Measurements from ENCODE around the gene SMCP. TPM values are rescaled to one million over a fixed set of nuclear protein-coding genes. Genes with fewer than 3 reads are reported as not detected.

SMCP gene
- total RNA-seq, 5 donors from 2014 or later (not counting 1 experiment from before 2014, with no cell fraction given), result not detected

DNA sequence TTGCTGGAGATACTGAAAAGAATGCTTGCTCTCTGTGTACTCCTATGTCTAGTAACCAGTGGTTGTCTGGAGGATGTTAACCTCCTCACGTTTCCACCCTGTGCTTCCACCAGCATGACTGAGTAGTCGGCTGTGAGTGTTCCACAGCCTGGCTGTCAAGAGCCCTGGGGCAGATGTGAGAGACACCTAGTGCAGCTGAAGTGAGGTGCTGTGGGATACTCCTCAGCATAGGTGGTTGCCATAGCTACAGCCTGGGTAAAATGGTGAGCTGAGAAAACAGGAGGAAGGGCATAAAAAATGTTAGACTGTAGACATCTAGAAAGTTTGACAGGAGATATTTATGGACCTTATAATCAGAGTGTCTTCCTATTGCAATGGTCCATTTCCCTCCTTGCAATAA lies 46.1 kb downstream of the SMCP start:
- H3K9me3 Mint-ChIP-seq, result no peaks in the 10 kb centered on the region
- ChIA-PET POLR2A (no interaction called here), CTCF (no interaction called here)
- no peak for ATAC-seq (replicated peaks in 1 of 4)
- DNase-seq, result no peak
- Histone ChIP-seq H3K9me3 (no peaks in the 10 kb centered on the region), H3K27ac (ENCODE audit: low read length) (no peak overlapping the region), H3K36me3 (ENCODE audit: control insufficient read depth in 2 of 2, extremely low read depth in 1 of 2, insufficient read depth in 1 of 2, low read length in 1 of 2) (no peaks in the 10 kb centered on the region), H3K4me3 (ENCODE audit: control insufficient read depth in 1 of 2, extremely low read depth in 1 of 2, low read length in 1 of 2) (no peak overlapping the region), H3K27me3 (replicated peaks in 1 of 2; ENCODE audit: control insufficient read depth in 2 of 2, extremely low read depth in 1 of 2, insufficient read depth in 2 of 2, low read length in 1 of 2) (no peaks in the 10 kb centered on the region), H3K4me1 (ENCODE audit: control insufficient read depth in 1 of 2, extremely low read depth in 1 of 2, insufficient read depth in 2 of 2, low read length in 2 of 2) (no peaks in the 10 kb centered on the region)
- no peaks in the 10 kb centered on the region for H3K4me1 Mint-ChIP-seq
- H3K4me3 Mint-ChIP-seq, result no peak overlapping the region
- H3K27ac Mint-ChIP-seq, result no peak overlapping the region
- WGBS (ENCODE audit: insufficient coverage), result 86% methylated on average over 1 of the region's 2 CpGs
- H3K36me3 Mint-ChIP-seq, result no peaks in the 10 kb centered on the region
- H3K27me3 Mint-ChIP-seq, result peaks cover 12 to 23% of the 10 kb centered on the region in 2 donors

DNA sequence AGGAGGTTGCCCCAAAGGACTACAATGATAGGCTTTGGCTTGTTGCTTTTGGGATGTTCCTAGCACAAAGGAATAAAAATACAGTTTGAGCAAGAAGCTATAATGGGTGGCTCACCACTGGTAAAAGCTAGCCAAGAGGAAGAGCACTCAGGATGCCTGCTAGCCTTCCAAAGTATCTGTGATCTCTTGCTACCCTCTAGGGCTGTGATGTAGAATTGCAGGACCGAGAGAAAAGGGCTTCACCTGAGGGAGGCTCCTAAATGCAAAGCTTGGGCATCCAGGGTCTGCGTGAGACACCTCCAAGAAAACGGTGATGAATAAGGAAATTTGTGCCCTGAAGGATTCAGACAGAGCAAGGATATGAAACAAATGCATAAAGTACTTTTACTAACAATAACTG lies 48.0 kb downstream of the SMCP start:
- peaks cover 16 to 23% of the 10 kb centered on the region in 2 donors for H3K27me3 Mint-ChIP-seq
- H3K4me1 ChIP-seq (ENCODE audit: control insufficient read depth in 1 of 2, extremely low read depth in 1 of 2, insufficient read depth in 2 of 2, low read length in 2 of 2), result no peaks in the 10 kb centered on the region
- no peak overlapping the region for H3K27ac ChIP-seq (ENCODE audit: low read length)
- H3K27ac Mint-ChIP-seq, result no peak overlapping the region
- no peak overlapping the region for H3K4me3 Mint-ChIP-seq
- no peaks in the 10 kb centered on the region for H3K36me3 ChIP-seq (ENCODE audit: control insufficient read depth in 2 of 2, extremely low read depth in 1 of 2, insufficient read depth in 1 of 2, low read length in 1 of 2)
- DNase-seq (no peak), ATAC-seq (replicated peaks in 1 of 4) (no peak)
- H3K9me3 ChIP-seq, result no peaks in the 10 kb centered on the region
- ChIA-PET POLR2A (interaction anchor here in 1 of 2 donors (0.6 kb wide), 1 partner anchor 12 kb away, joined by 21 read pairs; no protein-coding TSS in a partner anchor), CTCF (no interaction called here)
- no peaks in the 10 kb centered on the region for H3K27me3 ChIP-seq (replicated peaks in 1 of 2; ENCODE audit: control insufficient read depth in 2 of 2, extremely low read depth in 1 of 2, insufficient read depth in 2 of 2, low read length in 1 of 2)
- no peaks in the 10 kb centered on the region for H3K36me3 Mint-ChIP-seq
- no peak overlapping the region for H3K4me3 ChIP-seq (ENCODE audit: control insufficient read depth in 1 of 2, extremely low read depth in 1 of 2, low read length in 1 of 2)
- 67% methylated on average over 3 of the region's 3 CpGs for WGBS (ENCODE audit: insufficient coverage)
- H3K4me1 Mint-ChIP-seq, result no peaks in the 10 kb centered on the region
- H3K9me3 Mint-ChIP-seq, result no peaks in the 10 kb centered on the region

DNA sequence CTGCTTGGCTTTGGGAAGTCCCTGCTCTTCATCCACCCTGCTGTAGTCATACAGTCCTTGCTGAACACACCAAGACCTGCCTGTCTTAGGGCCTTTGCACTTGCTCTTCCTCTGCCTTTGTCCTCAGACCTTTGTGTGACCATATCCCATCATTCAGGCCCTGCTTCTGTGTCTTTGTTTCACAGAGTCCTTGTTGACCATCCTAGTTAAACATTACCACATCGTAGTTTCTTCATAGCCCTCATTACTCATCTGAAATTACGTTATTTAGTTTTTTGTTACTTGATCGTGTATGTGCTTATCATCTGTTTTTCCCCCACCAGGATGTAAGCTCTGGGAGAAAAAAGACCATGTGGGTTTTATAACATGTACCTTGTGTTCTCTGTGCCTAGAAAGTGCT lies 50.5 kb downstream of the SMCP start:
- Histone ChIP-seq H3K27ac (ENCODE audit: low read length) (no peak overlapping the region), H3K27me3 (replicated peaks in 1 of 2; ENCODE audit: control insufficient read depth in 2 of 2, extremely low read depth in 1 of 2, insufficient read depth in 2 of 2, low read length in 1 of 2) (peaks cover 0 to 2% of the 10 kb centered on the region in 2 experiments), H3K4me1 (ENCODE audit: control insufficient read depth in 1 of 2, extremely low read depth in 1 of 2, insufficient read depth in 2 of 2, low read length in 2 of 2) (no peaks in the 10 kb centered on the region), H3K9me3 (no peaks in the 10 kb centered on the region), H3K36me3 (ENCODE audit: control insufficient read depth in 2 of 2, extremely low read depth in 1 of 2, insufficient read depth in 1 of 2, low read length in 1 of 2) (no peaks in the 10 kb centered on the region), H3K4me3 (ENCODE audit: control insufficient read depth in 1 of 2, extremely low read depth in 1 of 2, low read length in 1 of 2) (no peak overlapping the region)
- H3K27ac Mint-ChIP-seq, result no peak overlapping the region
- POLR2A ChIA-PET, result no interaction called here
- CTCF ChIA-PET, result no interaction called here
- peaks cover 11 to 18% of the 10 kb centered on the region in 2 donors for H3K27me3 Mint-ChIP-seq
- no peaks in the 10 kb centered on the region for H3K4me1 Mint-ChIP-seq
- H3K4me3 Mint-ChIP-seq, result no peak overlapping the region
- DNase-seq (no peak), ATAC-seq (replicated peaks in 1 of 4) (no peak)
- no peaks in the 10 kb centered on the region for H3K36me3 Mint-ChIP-seq
- H3K9me3 Mint-ChIP-seq, result no peaks in the 10 kb centered on the region
- no CpG with 5 or more reads among the region's 3 CpGs for WGBS (ENCODE audit: insufficient coverage)

DNA sequence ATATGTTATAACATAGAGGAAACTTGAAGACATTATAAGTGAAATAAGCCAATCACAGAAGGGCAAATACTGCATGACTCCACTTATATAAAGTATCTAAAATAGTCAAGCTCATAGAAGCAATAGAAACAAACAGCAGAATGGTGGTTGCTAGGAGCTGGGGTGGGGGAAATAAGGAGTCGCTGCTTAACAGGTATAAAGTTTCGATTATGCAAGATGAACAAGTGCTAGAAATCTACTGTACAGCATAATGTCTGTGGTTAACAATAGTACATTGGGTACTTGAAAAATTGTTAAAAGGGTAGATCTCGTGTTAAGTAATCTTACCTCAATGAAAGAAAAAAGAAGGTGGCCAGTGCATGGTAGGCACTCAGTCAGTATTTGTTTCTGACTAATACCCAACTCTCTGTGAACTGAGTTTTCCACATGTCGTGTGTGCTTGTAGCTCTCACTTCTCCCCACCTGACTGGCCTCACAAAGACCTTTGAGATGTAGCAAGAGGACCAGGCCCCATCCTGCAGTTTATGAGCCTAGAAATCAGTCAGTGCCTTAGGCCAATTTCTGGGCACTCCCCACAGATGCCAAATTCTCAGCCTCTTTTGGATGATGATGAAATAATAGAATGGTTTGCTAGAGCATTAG lies 54.2 kb downstream of the SMCP start:
- Mint-ChIP-seq H3K27me3 (peaks cover 6 to 23% of the 10 kb centered on the region in 2 donors), H3K36me3 (no peaks in the 10 kb centered on the region), H3K4me1 (no peaks in the 10 kb centered on the region), H3K4me3 (no peak overlapping the region), H3K27ac (no peak overlapping the region), H3K9me3 (no peaks in the 10 kb centered on the region)
- ATAC-seq (replicated peaks in 1 of 4), result no peak
- Histone ChIP-seq H3K27ac (ENCODE audit: low read length) (no peak overlapping the region), H3K36me3 (ENCODE audit: control insufficient read depth in 2 of 2, extremely low read depth in 1 of 2, insufficient read depth in 1 of 2, low read length in 1 of 2) (no peaks in the 10 kb centered on the region), H3K9me3 (no peaks in the 10 kb centered on the region), H3K4me3 (ENCODE audit: control insufficient read depth in 1 of 2, extremely low read depth in 1 of 2, low read length in 1 of 2) (no peak overlapping the region), H3K27me3 (replicated peaks in 1 of 2; ENCODE audit: control insufficient read depth in 2 of 2, extremely low read depth in 1 of 2, insufficient read depth in 2 of 2, low read length in 1 of 2) (peaks cover 2 to 6% of the 10 kb centered on the region in 2 experiments), H3K4me1 (ENCODE audit: control insufficient read depth in 1 of 2, extremely low read depth in 1 of 2, insufficient read depth in 2 of 2, low read length in 2 of 2) (no peaks in the 10 kb centered on the region)
- ChIA-PET CTCF (no interaction called here), POLR2A (no interaction called here)
- DNase-seq, result no peak
- WGBS (ENCODE audit: insufficient coverage), result 77% methylated on average over 4 of the region's 4 CpGs

DNA sequence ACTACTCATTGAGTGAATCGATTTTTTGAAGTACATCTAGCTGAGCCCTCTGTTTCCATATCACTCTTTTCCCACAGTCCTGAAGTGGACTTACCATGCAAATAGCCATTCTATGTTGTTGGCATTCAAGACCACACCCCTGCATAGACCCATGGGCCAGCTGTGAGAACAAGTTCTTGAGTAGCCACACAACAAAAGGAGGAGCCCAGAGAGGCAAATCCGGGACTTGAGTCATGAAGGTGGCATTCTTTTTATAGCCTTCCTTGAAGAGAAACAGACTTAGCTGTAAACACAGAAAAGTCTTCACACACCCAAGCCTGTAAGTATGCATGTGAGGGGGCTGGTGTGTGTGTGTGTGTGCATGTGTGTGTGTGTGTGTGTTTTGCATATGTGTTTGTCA lies 55.1 kb downstream of the SMCP start:
- Histone ChIP-seq H3K36me3 (ENCODE audit: control insufficient read depth in 2 of 2, extremely low read depth in 1 of 2, insufficient read depth in 1 of 2, low read length in 1 of 2) (no peaks in the 10 kb centered on the region), H3K4me1 (ENCODE audit: control insufficient read depth in 1 of 2, extremely low read depth in 1 of 2, insufficient read depth in 2 of 2, low read length in 2 of 2) (no peaks in the 10 kb centered on the region), H3K9me3 (no peaks in the 10 kb centered on the region), H3K4me3 (ENCODE audit: control insufficient read depth in 1 of 2, extremely low read depth in 1 of 2, low read length in 1 of 2) (no peak overlapping the region), H3K27ac (ENCODE audit: low read length) (no peak overlapping the region), H3K27me3 (replicated peaks in 1 of 2; ENCODE audit: control insufficient read depth in 2 of 2, extremely low read depth in 1 of 2, insufficient read depth in 2 of 2, low read length in 1 of 2) (peaks cover 2 to 6% of the 10 kb centered on the region in 2 experiments)
- no peak overlapping the region for H3K4me3 Mint-ChIP-seq
- H3K4me1 Mint-ChIP-seq, result no peaks in the 10 kb centered on the region
- POLR2A ChIA-PET, result no interaction called here
- DNase-seq (no peak), ATAC-seq (replicated peaks in 1 of 4) (no peak)
- WGBS (ENCODE audit: insufficient coverage), result 75% methylated on average over 1 of the region's 2 CpGs
- H3K36me3 Mint-ChIP-seq, result no peaks in the 10 kb centered on the region
- no peaks in the 10 kb centered on the region for H3K9me3 Mint-ChIP-seq
- H3K27ac Mint-ChIP-seq, result no peak overlapping the region
- H3K27me3 Mint-ChIP-seq, result peaks cover 6 to 23% of the 10 kb centered on the region in 2 donors
- CTCF ChIA-PET, result no interaction called here

Other genes starting within 250 kb of the SMCP start
- not detected for gene LCE2D, start 214.9 kb upstream of the SMCP start, total RNA-seq
- gene LCE2C, start 203.0 kb upstream of the SMCP start, total RNA-seq, result not detected
- not detected for gene LCE2B, start 192.2 kb upstream of the SMCP start, total RNA-seq
- gene LCE2A, start 180.0 kb upstream of the SMCP start, total RNA-seq, result not detected
- not detected for gene LCE4A, start 170.2 kb upstream of the SMCP start, total RNA-seq
- not detected for gene KPRP, start 120.3 kb upstream of the SMCP start, total RNA-seq
- not detected for gene LCE1F, start 103.2 kb upstream of the SMCP start, total RNA-seq
- not detected for gene LCE1E, start 92.1 kb upstream of the SMCP start, total RNA-seq
- not detected for gene LCE1D, start 81.6 kb upstream of the SMCP start, total RNA-seq
- gene LCE1C, start 71.7 kb upstream of the SMCP start, total RNA-seq, result not detected
- gene LCE1B, start 66.4 kb upstream of the SMCP start, total RNA-seq, result not detected
- gene LCE1A, start 50.8 kb upstream of the SMCP start, total RNA-seq, result not detected
- gene LCE6A, start 35.5 kb upstream of the SMCP start, total RNA-seq, result not detected
- gene LCE7A, start 18.3 kb upstream of the SMCP start, total RNA-seq, result not detected
- gene IVL, start 30.2 kb downstream of the SMCP start, total RNA-seq, result not detected
- gene SPRR5, start 68.9 kb downstream of the SMCP start, total RNA-seq, result not detected
- not detected for gene SPRR4, start 92.3 kb downstream of the SMCP start, total RNA-seq
- not detected for gene SPRR1A, start 105.8 kb downstream of the SMCP start, total RNA-seq
- not detected for gene SPRR3, start 123.4 kb downstream of the SMCP start, total RNA-seq
- gene SPRR1B, start 152.9 kb downstream of the SMCP start, total RNA-seq, result not detected
- gene SPRR2D, start 162.8 kb downstream of the SMCP start, total RNA-seq, result not detected
- not detected for gene SPRR2A, start 179.2 kb downstream of the SMCP start, total RNA-seq
- gene SPRR2B, start 193.3 kb downstream of the SMCP start, total RNA-seq, result not detected
- gene SPRR2E, start 216.2 kb downstream of the SMCP start, total RNA-seq, result not detected
- not detected for gene SPRR2F, start 235.2 kb downstream of the SMCP start, total RNA-seq

Measured in T-cell (primary cell).